ENCODE data around the gene RXRB.

Gene RXRB

DNA sequence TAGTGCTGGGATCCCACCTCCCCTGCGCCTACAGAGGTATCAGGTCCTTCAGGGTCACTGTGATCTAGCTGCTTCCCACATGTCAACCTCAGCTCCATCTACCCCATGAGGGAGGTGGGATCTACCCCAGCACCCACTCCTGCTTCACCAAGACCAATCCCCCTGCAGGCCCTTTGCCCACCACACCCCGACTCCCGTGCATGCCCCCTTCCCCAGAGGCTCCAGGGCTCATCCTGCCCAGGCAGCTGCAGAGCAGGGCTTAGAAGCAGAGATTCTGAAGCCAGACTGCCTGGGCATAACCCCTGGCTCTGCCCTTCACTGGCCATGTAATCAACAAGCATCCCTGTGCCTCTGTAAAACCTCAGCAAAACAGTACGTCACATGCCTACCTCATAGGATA is 25.7 kb downstream of the RXRB start:
- no peak for FAIRE-seq

DNA sequence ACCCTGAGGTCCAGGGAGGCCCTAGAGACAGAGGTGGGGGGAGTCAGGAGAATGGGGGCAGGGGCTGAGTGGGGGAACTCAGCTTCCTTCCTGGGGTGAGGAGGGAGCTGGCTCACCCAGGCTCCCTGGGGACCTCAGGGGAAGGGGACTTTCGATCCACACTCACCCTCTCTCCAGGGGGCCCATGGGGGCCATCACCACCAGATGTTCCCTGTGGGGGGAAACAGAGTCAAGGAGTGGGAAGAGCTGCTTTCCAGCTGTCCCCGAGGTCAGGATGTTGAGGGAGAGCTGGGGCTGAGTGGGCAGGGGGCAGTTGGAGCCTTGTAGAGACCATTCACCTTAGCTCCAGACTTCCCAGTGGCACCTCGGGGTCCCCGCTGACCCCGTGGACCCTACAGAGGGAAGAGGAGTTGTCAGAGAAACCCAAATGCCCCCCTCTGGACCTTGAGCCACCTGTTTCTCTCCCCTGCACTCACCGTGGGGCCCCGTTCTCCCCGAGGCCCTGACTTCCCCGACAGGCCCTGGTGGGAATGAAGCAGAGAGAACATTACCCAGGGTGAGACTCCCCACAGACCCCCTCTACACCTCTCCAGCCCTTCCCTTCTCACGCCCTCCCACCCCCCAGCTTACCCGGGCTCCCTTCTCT is 26.8 kb downstream of the RXRB start:
- FAIRE-seq: no peak

DNA sequence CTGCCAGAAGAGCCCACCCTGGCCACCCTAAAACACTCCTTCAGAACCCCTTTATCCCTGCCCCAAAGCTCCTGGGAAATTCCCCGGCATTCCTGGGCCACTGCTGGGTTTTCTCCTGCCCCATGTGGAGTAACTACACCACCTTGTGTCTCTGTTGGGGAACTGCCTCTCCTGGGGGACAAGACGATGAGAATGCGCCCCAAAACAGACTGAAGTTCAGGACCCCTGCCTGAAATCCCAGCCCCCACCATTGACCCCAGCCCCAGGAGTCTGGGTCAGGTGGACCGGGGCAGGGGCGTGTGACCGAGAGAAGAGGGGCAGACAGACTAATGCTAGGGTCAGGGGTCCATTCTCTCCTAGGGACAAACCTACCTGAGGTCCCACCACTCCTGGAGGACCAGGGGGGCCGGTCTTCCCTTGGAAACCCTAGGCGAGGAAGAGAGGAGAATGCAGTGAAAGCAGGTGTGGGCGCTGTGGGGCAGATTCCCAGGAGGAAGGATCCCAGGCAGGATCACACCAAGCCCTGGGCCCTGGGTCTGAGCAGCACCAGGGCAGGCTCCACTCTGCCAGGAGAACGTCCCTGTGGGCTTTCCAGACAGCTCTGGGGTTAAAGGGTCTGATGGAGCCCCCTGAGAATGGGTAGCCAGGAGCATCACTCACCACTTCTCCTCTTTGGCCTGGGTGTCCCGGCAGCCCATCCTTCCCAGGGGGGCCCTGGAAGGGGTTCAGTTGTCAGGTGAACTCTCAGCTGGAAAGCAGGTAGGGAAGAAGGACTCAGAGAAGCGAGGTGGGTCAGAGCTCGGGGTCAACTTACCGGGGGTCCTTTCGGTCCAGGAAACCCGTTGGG is 27.6 kb downstream of the RXRB start:
- FAIRE-seq: no peak

DNA sequence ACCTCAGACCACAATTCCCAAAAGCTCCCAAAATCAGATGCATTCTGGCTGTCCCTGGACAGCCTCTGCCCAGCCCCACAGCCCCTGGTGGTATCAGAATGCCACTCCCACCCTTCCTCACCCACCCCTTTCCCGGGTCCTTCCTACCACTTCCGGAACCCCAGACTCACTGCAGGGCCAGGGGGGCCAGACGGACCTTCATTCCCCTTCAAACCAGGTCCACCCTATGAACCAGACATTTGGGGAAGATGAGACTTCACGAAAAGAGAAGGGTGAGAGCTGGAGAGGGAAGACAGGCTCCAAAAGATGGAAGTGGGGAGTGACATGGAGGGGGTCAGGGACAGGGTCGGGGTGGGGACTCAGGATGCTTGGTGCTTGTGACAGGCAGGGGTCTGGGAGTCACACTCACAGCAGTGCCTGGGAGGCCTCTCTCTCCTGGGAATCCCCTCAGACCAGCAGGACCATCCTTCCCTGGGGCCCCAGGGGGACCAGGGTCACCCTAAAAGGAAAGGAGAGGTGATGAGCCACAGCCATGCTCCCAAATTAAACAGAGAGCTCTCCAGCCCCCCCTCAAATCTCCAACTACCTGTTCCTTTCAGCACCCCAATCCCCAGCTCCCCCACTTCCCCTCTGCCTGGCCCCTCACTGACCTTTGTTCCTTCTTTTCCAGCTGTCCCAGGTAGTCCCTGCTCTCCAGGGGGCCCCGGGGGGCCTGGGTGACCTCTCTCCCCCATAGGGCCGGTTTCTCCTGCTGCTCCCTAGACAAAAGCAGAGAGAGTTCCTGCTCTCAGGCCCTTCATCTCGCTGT is 28.4 kb downstream of the RXRB start:
- no peak for FAIRE-seq

DNA sequence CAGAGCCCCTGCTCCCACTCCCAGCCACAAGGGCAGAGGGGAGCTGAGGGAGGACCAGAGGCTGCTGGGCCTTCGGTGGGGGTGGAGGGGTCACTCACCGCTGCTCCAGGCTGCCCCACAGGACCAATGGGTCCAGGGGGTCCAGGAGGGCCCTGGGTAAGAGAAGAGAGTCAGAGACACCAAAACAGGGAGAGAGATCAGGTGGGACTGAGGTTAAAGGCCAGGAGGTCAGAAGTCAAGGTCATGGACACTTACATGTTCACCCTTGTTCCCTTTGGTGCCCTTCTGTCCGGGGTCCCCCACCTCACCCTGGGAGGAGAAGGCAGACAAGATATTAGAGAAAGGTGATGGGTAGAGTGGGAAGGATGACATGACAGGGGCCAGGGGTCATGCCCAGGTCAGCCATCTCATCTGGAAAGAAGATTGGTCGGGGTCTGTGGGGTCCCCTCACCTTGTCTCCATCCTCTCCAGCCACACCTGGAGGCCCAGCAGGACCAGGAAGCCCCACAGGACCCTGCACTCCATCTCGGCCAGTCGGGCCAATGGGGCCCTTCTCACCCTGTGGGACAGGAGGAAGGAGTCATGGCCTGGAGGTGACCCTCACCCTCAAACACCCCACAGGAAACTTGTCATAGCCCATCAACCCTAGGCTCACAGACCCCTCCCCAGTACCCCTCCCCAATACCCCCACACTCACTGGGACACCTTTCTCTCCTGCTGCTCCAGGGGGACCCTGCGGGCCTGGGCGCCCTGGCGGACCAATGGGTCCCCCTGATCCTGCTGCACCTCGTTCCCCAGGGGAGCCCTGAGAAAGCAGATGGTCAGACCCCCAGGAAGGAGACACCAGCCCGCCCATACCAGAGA is 29.2 kb downstream of the RXRB start:
- no peak for FAIRE-seq

DNA sequence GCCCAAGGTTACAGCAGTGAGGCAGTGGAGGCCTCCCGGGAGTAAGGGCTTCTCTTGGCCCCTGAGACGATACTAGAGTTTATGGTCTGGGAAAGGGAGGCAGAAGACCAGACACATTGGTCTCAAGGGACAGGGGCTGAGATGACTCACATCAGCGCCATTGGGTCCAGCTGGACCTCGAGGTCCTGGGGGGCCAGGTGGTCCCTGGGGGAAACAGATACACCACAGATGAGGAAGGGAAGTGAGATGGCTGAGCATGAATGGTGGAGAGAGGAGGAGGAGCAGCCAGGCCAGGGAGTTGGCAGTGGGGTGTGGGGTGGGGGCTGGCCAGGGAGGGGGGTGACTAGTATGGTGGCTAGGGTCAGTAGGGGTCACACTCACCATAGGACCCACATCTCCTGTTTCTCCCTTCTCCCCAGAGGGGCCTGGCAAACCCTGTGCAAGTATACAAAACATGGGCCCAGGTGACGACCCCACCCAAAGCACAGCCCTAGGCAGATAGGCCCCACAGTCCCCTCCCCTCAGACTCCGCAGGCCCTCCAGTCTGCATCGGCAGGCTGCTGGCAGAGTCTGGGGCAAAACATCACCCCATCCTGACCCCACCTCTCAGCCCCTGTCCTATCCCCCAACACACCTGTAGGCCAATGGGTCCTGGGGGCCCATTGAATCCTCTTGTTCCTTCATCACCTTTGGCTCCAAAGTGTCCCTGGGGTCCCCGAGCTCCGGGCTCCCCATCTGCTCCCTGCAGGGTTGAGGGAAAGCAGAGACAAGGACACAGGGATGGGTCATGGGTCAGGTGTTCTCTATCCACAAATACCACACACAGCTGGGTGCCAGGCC is 30.1 kb downstream of the RXRB start:
- FAIRE-seq: no peak

DNA sequence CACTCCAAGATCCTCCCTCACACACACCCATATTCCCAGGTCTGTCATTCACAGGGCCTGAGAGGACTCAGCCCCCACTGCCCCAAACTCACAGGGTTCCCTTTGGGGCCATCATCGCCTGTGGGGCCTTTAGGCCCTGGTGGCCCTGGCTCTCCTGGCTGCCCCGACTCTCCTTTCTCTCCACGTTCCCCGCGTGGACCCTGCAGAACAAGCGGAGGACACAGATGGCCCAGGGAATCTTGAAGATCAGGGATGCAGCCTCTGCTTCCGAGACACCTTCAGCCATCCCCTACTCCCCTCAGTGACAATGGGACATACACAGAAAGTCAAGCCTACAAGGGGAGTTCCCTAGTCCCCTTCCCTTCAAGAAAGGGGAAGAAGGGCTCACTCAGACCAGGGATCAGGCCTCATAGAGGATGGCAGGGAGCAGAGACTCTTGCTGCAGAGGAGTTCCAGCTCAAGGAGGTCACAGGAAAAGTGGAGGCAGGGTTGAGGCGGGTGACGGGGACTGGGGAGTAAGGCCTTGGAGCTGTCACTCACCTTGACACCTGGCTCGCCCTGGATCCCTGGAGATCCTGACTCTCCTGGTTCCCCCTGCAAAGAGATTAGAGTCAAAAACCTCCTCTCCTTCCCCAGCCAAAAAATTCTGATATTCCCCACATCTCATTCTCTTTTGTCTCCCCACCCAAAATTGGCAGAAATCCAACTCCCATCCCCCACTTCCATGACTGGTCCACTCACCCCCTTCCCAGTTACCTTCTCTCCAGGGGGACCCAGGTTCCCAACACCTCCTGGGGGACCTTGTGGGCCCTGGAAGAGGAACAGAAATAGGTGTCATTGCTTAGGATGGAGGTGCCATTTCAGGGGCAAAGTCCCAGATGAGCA is 30.9 kb downstream of the RXRB start:
- FAIRE-seq: no peak

DNA sequence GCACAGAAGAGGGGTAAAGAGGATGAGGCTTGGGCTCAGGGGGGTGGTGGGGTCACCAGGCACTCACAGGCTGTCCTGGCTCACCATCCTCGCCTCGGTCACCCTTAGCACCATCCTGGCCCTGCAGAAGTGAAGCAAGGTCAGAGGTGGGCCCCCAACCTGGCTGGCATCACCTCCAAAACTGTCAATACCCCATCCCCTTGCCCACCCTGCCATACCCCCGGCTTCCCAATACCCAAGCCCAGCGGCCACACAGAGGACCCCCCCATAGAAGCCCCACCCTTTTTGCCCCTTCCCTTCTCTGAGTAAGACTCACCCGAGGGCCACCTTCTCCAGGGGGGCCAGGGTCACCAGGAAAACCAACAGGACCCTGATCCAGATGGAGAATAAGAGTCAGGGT is 31.8 kb downstream of the RXRB start:
- FAIRE-seq: no peak

DNA sequence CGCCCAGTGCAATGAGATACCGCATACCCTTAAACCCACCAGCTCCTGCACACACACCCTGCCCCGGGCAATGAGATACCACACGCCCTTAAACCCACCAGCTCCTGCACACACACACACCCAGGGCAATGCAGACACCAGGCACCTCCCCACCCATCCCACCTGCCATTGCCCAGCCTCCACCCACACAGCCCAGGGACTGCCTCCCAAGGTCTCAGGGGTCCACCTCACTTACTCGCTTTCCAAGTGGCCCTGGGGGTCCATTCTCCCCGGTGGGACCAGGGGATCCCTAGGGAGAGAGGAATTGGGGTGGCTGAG is 32.2 kb downstream of the RXRB start:
- no peak for FAIRE-seq

DNA sequence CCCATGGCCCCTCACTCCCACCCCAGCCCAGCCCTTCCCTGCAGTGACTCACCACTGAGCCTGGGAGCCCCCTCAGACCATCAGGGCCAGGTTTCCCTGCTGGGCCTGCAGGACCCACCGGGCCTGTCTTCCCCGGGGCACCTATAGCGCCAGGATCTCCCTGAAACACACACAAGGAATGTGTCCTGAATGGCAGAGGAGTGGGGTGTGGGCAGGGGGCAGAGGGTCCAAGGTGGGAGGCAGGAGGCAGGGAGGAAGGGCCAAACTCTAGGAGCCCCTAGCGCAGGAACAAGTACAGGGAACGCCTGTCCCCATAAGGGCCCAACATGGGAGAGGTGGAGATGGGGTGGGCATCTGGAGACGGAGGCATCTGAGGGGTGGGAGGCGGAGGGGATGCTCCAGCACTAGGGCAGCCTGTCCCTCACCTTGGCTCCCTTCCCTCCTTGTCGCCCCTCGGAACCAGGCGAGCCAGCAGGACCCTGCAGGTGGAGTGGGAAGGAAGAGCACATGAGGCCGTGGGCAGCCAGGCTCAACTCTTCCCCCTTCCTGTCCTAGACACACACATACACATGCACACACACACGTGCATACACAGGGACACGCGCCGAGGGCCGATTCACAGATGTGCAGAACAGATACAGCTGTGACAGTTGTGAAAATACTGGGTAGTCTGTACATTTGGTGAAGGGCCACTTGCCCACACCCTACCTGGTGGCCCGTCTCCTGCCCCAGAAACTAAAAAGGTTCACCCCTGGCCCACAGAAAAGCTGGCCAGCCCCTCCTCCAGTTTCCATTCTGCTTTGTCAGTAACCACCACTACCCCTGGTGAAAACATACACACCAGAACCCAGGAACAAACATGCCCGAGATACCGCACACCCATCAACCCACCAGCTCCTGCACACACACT is 32.8 kb downstream of the RXRB start:
- FAIRE-seq: no peak

DNA sequence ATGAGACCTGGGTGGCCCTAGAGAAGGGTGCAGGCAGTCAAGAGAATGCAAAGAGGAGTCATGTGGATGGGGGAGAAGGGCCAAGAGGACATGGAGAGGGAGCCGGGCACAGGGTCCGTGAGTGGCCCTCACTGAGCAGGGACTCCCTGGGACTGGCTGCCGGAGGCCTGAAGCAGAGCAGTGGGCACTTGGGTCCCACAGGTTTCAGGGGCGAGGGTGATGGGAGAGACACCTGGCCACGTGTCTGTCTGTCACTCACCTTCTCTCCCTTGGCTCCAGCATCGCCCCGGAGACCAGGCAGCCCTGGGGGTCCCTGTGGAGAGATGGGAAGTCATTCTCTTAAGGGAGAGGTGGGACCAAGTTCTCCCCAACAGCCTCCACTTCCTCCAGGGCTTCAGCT is 33.7 kb downstream of the RXRB start:
- no peak for FAIRE-seq

DNA sequence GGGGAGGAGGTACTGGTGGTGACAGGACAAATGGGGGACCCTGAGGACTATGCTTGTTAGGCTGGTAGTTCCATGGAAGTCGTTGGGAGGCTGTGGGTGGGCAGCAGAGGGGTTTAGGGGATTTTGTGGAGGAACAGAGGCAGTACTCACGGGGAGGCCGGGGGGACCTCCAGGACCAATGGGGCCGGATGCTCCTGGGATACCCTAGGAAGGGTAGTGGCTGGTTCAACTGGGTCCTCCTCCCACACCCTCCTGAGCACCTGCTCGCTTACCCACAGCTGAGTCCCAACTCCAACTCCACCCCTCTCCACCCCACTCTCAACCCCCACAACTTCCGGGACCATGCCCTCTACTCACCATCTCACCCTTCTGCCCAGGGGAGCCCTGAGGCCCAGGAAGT is 34.1 kb downstream of the RXRB start:
- no peak for FAIRE-seq

DNA sequence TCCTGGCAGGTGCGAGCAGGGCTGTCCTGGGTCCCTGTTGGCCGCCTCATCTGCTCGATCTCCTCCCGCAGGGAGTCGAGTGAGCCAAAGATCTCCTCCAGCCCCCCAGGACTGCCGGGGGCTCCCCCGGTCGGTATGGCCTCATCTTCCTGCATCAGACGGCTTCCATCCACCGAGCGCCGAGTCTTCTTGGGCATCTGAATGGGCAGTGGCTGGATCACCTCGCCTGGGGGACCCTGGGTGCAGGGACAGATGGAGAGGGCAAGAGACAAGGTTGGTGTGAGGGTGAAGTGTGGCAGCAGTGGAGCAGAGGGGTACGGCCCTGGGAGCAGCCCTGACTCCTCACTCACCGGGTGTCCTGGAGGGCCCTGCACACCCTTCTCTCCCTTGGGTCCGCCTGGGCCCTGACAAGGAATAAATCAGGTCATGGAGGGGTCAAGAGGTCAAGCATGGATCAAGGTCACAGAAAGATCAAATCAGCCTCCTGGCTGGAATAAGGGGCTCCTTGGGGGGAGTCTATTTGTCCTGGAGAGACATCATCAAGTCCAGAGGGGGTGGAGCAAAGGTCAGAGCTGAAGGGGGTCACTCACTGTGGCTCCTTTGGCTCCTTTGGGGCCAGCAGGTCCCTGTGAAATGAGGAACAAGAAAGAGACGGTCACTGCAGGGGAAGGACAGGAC is 34.7 kb downstream of the RXRB start:
- no peak for FAIRE-seq

DNA sequence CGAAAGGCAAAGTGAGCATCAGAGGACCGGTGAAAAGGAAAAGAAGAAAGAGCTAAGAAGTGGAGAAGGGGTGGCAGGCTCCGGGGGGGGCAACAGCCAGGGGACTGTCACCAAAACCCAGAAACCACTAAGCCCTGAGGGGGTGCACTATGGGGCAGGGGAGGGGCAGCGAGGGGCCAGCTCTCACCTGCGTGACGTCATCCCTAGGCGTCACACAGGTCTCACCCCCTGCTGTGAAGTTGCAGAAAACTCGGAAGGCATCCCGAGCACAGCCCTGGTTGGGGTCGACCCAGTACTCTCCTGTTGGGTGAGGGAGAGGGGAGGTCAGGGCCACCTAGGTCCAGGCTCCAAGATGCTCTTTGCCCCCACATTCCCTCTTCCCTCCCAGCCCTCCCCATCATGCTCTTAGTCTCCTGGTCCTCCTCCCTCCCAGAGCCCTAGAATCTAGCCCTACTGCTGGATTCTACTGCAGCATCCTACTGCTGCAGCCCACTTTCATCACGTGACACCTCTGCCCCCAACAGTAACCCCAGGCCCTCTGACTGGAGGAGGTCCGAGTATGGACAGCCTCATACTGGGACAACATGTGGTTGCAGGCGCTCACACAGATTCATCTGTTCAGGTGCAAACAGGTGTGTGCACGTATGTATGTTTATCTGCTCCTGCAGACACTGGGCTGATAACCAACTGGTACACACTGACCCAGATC is 35.6 kb downstream of the RXRB start:
- no peak for FAIRE-seq

DNA sequence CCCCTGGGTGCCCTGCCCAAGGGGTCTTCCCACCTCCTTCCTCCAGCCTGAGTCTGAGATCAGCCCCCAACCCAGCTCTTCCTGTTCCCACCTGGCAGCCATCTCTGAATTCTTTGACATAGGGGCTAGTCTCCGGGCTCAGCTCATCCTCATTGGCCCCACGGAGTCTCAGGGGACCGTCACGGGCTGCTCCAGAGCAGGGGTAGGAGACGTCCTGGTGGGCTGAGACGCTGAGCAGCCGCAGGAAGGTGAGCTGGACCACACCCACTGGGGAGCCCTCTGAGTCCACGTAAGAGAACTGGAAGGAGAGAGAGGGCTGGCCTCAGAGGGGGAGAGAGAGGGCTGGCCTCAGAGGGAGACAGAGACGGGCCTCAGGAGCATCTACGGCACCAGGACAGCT is 36.3 kb downstream of the RXRB start:
- FAIRE-seq: no peak

DNA sequence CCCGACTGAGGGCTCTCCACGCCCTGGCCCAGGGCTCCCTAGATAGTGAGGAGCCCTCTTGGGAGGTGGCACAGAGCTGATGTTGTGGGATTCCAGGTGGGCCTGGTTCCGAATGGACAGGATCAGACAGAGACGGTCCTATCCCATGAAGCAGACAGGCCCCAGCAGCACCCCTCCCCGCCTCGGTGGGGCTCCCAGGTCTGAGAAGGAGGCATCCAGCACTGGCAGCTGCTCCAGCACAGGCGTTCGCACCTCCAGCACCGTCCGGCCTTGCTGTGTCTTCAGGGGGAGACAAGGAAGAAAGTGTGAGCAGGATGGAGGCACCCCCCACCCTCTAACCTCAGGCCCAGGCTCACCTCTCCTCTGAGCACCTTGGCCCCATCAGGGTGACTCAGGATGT is 36.9 kb downstream of the RXRB start:
- no peak for FAIRE-seq

DNA sequence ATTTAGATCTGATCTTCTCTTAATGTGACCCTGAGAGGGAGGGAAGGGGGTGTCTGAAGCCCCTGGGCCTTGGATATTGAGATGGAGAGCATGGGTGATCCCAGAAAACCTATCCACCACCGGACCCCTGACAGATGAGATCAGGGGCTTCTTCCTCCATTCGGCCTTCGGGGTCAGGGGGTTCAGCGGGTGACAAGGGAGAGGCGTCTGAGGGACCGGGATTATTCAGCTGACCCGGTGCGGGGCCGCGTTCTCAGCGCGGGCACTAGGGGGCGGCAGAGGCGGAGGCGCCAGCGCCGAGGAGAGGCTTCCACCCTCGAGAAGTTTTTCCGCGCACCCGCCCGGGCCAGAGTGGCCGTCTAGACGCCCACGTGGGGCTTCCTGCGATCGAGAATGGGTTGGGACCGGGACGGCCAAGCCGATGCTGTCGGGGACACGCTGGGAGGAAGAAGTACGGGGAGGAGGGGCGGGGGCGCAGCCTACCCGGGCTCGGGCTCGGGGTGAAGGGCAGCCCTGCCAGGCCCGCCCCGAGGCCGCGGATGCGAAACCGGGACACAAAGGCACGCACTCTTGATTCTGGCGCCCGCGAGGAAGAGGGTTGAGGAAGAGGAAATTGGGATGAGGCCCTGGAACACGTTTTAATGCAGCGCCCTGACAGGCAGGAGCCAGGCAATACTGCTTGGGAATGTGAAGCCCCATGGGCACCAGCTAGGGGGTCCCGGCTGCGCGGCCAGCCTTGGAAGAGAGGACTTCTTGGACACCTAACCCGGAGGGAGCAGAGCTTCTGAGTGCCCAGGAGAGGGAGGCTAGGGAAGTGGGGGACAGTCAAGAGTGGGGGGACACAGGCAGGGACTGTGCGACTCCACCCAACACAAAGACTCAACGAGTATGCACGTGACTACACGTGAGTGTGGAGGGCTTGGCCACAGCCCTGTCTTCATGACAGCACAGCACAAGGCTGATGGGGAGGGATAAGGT is 38.8 kb downstream of the RXRB start:
- FAIRE-seq: no peak

All from islet of Langerhans (tissue), 1 donor.